ENCODE measurements around the gene PCDHGA4. TPM values are rescaled to one million over a fixed set of nuclear protein-coding genes. Genes with fewer than 3 reads are reported as not detected.

PCDHGA4 gene
- total and polyA plus RNA-seq, 2 of the 8 experiments (the other 6 are each of a cell fraction or from before 2014, with no cell fraction given) = 1.4 to 1.9 TPM

DNA sequence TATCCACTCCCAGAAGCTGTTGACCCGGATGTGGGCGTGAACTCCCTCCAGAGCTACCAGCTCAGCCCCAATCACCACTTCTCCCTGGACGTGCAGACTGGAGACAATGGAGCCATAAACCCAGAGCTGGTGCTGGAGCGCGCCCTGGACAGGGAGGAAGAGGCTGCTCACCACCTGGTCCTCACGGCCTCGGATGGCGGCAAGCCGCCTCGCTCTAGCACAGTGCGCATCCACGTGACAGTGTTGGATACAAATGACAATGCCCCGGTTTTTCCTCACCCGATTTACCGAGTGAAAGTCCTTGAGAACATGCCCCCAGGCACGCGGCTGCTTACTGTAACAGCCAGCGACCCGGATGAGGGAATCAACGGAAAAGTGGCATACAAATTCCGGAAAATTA is 38.4 kb downstream of the PCDHGA4 start:
- Histone ChIP-seq H4K5ac (ENCODE audit: insufficient read length, low read depth, low read length) (no peak overlapping the region), H3K23me2 (ENCODE audit: low read depth, low read length) (no peaks in the 10 kb centered on the region), H2BK120ac (replicated peaks; ENCODE audit: low read depth, low read length) (no peak overlapping the region), H3K23ac (ENCODE audit: insufficient read length) (no peak overlapping the region), H3K4me1 (replicated peaks in 1 of 4; ENCODE audit: control insufficient read depth in 3 of 4, insufficient read depth in 4 of 4, low read length in 3 of 4) (no peaks in the 10 kb centered on the region), H3K9me3 (ENCODE audit: insufficient read depth in 2 of 2, low read depth in 1 of 2, low read length in 1 of 2) (peaks cover 56 to 63% of the 10 kb centered on the region in 2 experiments), H3K79me2 (ENCODE audit: control insufficient read depth in 1 of 2, insufficient read depth in 2 of 2, low read length in 2 of 2) (no peaks in the 10 kb centered on the region), H3K4me3 (ENCODE audit: extremely low read depth in 1 of 4, insufficient read depth in 2 of 4, low read depth in 3 of 4, low read length in 4 of 4) (no peak overlapping the region), H3K18ac (ENCODE audit: extremely low read depth, low read length) (no peak overlapping the region), H3K4me2 (ENCODE audit: insufficient read depth in 1 of 2, low read depth in 2 of 2, low read length in 2 of 2) (no peak overlapping the region), H3K27ac (ENCODE audit: low read depth, low read length) (no peak overlapping the region), H3K4ac (replicated peaks; ENCODE audit: insufficient read length, low read depth, low read length) (no peak overlapping the region), H3K9ac (replicated peaks in 1 of 4; ENCODE audit: extremely low read depth in 1 of 4, low read depth in 3 of 4, low read length in 3 of 4) (no peak overlapping the region), H4K91ac (replicated peaks; ENCODE audit: insufficient read length, low read length) (no peak overlapping the region), H3K27me3 (replicated peaks in 1 of 4; ENCODE audit: control insufficient read depth in 3 of 4, extremely low read depth in 1 of 4, insufficient read depth in 3 of 4, low read length in 3 of 4) (no peaks in the 10 kb centered on the region; a peak in 1 of 7 replicates), H3K36me3 (ENCODE audit: control insufficient read depth in 2 of 4, insufficient read depth in 4 of 4, low read length in 3 of 4) (peaks cover 3 to 29% (median 14%) of the 10 kb centered on the region in 4 experiments; a peak in 7 of 8 replicates), H2AK5ac (ENCODE audit: low read depth, low read length) (no peak overlapping the region), H2BK20ac (ENCODE audit: low read length) (no peak overlapping the region), H2BK15ac (ENCODE audit: low read length) (no peak overlapping the region), H4K8ac (ENCODE audit: extremely low read depth, insufficient read depth, low read length) (no peak overlapping the region; the same call in 1 of the 2 replicates), H3K79me1 (ENCODE audit: low read depth, low read length) (no peaks in the 10 kb centered on the region), H4K20me1 (replicated peaks in 1 of 2; ENCODE audit: control insufficient read depth in 1 of 2, insufficient read depth in 2 of 2, low read length in 2 of 2) (no peaks in the 10 kb centered on the region), H3K56ac (replicated peaks; ENCODE audit: insufficient read length, low read depth, low read length) (no peak overlapping the region), H3K14ac (ENCODE audit: insufficient read length) (no peak overlapping the region), H2AFZ (ENCODE audit: low read length) (no peak overlapping the region), H2BK5ac (ENCODE audit: low read depth, low read length) (no peak overlapping the region), H2BK12ac (ENCODE audit: low read depth, low read length) (no peak overlapping the region)
- DNase-seq (ENCODE audit: low read depth in 1 of 2, low spot score in 2 of 2) = no peak
- WGBS, 2 experiments (ENCODE audit: extremely low coverage in 1 of 2, insufficient coverage in 1 of 2, insufficient read length in 1 of 2, insufficient replicate concordance in 2 of 2, low coverage in 1 of 2, low lambda C conversion rate in 2 of 2, missing lambda C conversion rate in 1 of 2) = 93% methylated on average over 21 of the region's 21 CpGs; no CpG with 5 or more reads in 1 of the 2 experiments
- POLR2A ChIA-PET (ENCODE audit: partially characterized antibody) = no interaction called here
- FAIRE-seq = no peak
- CTCF ChIA-PET (ENCODE audit: partially characterized antibody) = interaction anchor here (0.8 to 8.7 kb wide), 6 partner anchors 10 to 131 kb away, joined by 3 to 68 read pairs (median 6); partner anchors contain the start of genes PCDHGA11, PCDHGA9, PCDHGB6 and PCDHGB7
- TF ChIP-seq CHD2 (IDR thresholded peaks at IDR 0.05; ENCODE audit: low read length) = no peak

All from H1 (cell line).